Fibroblast of skin of left biceps (primary cell): ENCODE data around the gene RAVER1.
A peak's percentile ranks its signal among the peaks of the same experiment; 100 is the strongest.
"Not testable (repeated sequence)": the region's sequence is repeated elsewhere in the genome, so short reads cannot be mapped to it uniquely, and the experiment has no call there.

Source experiments
- DNase-seq, 2 experiments: peaks; one replicate each; pipeline ENCODE4 v3.0.0-alpha.2; 2013; ENCODE audit warnings: low read depth in 2 of 2

Gene RAVER1

DNA sequence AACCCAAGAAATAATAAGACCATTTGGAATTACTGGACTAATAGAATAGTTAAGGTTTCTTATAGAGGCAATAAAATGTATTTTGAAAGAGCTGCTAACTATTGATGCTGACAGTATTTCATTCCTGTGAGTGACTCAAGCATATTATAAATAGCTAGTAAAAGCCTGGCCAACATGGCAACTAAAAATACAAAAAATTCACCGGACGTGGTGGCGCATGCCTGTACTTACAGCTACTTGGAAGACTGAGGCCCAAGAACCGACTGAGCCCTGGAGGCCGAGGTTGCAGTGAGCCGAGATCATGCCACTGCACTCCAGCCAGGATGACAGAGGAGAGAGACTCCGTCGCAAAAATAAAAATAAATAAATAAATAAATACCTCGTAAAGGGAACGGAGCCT, 11.5 kb upstream of the RAVER1 start:
- DNase-seq: no peak

DNA sequence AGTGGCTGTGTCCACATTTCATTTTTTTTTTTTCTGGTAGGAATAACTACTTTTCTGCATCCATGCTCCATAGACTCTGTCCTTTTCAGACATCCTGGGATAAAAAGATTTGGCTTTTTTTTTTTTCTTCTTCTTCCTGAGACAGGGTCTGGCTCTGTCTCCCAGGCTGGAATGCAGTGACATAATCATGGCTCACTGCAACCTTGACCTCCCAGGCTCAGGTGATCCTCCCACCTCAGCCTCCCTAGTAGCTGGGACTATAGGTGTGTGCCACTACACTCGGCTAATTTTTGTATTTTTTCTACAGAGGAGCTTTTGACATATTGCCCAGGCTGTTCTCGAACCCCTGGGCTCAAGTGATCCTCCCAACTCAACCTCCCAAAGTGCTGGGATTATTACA, 10.2 kb upstream of the RAVER1 start:
- no peak for DNase-seq

DNA sequence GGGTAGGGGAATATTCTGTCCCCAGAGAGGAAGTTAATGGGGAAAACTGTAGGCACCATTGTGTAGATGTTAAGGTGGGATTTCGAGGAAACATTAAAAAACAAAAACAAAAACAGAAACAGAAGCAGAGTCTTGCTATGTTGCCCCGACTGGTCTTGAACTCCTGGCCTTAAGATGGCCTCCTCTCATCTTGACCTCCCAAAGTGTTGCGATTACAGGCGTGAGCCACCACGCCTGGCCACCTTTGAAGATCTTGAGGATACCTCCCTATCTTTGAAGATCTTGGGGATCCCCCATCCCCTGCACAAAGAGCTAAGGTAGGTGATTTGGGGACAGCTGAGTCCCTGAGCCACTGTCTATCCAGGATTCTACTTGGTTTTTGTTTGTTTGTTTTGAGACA, 6.6 kb upstream of the RAVER1 start:
- DNase-seq: no peak

DNA sequence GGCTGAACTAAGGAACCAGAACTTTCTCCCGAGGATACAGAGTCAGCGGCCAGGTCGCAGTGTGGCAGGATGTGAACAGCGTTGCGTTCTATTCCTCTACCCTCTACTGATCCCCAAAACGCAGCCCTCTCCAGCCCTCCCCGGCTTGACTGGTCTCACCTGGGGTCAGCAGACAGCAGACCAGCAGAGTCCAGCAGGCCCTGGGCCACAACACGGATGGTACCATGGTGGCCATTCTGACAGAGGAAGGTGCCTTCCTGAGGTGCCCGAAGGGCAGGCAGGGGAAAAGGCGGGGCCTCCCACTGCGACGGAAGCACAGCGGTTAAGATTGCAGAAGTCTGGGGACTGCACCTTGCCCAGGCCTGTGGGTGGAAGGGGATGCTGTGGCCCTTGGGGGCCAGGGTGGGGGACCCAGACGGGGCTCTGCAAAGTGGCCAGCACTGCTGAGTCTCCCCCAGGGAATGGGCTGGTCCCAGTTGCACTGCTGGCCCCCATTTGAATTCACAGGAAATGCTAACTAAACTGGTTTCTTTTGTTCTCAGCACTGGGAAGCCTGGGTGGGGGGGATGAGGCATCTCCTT, 6.1 kb upstream of the RAVER1 start, which contains the start of gene ICAM3:
Gene ICAM3 (minus strand): TSS at position 245 of the 581 bp plus-strand sequence. CDS start 10 bp downstream, at position 235.
- DNase-seq: no peak

DNA sequence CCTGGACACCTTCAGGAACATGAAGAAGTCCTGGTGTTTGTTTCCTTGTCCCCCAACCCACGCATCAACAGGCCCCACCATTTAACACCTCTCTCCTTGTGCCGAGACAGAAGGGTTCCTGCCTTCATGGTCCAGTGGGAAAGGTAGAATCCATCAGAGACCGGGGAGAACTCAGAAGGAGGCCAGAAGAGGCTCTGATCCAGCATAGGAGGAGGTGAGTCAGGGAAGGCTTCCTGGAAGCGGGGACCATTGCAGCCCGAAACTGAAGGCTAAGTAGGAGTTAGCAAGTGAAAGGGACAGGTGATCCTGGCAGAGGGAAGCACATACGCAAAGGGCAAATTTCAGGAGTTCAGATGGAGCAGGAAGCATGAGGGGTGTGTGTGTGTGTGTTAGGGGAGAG, 5.6 kb upstream of the RAVER1 start:
- no peak for DNase-seq

DNA sequence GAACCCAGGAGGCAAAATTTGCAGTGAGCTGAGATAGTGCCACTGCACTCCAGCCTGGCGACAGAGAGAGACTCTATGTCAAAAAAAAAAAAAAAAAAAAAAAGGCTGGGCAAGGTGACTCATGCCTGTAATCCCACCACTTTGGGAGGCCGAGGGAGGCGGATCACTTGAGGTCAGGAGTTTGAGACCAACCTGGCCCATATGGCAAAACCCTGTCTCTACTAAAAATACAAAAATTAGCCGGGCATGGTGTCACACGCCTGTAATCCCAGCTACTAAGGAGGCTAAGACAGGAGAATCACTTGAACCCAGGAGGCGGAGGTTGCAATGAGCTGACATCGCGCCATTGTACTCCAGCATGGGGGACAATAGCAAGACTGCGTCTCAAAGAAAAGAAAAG, 3.4 kb upstream of the RAVER1 start:
- DNase-seq: not testable (repeated sequence)

DNA sequence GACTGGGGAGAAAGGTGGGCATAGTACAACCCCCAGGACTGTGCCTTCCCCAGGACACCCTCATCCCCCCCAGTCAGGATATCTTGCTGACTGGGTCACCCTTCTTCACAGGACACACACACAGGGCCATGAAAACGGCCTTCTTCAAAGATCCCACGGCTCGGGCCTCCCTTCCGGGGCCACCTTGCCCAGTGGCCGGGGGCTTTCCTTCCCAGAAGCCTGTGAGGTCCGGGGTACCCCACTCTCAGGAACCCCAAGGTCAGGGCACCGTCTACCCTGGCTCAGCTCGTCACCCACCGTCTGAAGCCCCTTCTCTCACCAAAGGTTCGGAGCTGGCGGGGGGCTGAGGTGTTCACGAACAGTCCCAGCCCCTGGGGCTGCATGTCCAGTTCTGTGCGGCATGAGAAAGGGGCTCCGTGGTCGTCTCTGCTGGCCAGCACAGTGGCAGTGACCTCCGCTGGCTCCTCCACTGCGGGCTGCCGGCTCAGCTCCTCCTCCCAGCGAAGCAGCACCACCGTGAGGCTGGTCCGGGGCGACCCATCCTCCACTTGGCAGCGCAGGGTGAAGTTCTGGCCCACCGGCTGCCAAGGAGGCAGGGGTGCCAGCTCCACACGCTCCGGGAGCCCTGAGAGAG, 2.1 kb upstream of the RAVER1 start:
- DNase-seq: no peak

DNA sequence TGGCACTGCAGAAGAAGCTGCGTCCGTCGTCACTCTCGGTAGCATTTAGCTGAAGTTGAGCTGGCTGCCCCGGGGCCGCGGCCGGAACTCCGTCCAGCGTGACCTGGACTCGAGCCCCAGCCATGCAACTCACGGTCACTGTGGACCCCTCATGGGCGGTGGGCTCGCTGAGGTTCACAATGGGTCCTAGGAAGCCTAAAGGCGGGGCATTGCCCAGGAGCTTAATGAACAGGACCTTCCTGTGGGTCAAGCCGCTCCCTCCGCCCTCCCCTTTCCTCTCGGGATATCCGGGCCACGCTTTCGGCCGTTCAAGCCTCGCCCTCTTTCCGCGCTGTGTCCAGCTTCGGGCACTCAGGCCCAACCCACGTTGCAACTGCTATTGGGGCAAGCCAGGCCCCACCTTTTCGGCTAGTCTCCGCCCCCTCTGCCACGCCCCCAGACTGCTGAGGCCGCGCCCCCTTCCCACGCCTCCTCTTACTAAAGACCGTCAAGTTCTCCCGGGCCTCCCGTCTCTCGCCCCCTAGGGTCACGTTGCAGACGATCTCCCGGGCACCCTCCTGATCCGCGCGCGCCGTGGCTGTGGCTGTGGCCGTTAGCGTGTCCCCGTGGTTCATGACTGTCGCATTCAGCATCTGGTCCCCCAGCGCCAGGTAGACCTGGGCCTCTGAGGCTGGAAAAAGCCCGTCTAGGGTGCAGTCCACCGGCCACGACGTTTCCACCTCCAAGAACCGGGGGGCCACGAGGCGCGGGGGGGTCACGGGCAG, 1.4 kb upstream of the RAVER1 start:
- peak; percentile 53 to 58 for DNase-seq

DNA sequence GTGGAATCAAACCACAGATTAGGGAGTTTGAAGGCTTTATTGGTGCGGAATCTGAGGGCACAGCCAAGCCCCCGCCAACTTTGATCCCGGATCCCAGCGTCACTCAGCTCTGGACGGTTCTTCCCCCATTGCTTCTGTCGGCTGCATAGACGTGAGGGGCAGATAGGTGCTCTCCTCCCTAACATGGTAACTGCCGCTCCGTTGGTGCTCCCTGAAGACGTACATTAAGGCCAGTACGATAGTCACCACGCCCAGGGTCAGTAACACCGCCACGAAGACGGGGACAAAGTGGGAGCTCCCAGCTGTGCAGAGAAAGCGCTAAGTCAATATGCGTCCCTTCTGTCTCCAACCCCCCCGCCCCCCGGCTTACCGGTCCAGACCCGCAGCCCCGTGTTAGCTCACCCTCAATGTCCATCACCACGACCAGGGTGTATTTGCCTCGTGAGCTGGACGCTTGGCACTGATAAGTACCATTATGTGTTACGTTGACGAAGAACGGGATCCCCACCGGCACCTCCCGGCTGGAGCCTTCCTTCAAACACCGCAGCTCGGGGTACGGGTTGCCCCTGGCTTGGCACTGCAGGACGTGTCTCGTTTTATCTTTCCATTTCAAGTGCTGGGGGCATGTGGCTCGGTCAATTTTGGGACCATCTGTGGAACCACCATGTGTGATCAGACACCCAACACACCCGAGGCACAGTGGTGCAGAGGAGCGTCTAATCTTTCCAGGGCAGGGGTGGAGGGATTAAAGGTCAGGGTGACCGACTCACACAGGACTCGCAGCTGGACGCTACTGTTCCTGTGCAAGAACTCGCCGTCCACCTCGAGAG, 644 bp upstream of the RAVER1 start:
- no peak for DNase-seq

DNA sequence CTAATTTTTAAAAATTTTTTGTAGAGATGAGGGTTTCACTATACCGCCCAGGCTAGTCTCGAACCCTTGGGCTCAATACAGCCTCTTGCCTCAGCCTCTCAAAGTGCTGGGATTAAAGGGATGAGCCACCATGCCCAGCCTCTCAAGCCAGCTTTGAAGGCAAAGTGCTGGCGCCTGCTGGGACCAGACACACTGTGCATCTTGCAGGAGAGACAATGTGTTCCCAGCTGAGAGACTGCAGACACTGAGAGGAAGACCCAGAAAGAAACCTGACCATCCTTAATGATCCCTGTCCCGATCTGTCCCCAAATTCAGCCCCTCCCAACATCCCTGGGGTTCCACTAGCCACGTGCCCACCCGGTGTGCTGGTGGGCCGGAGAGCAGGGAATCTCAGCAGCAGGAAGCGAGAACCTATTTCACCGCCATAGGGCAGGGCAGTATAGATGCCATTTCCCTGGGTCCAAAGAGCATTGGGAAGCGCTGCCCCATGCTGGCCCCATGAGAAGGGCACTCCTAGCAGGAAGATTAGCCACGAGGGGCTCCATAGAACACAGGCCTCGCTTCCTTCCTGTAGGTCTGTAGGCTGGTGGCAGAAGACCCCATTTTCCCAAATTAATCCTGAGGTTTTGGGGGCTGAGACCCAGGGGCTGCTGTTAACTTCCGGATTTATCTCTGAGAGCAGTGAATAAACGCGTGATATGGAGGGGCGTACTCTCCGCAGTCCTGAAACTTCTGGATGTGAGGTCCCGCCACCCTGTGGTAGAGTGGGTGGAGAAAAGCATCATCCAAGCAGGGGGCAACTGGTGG, 968 bp downstream of the RAVER1 start:
- DNase-seq: no peak

DNA sequence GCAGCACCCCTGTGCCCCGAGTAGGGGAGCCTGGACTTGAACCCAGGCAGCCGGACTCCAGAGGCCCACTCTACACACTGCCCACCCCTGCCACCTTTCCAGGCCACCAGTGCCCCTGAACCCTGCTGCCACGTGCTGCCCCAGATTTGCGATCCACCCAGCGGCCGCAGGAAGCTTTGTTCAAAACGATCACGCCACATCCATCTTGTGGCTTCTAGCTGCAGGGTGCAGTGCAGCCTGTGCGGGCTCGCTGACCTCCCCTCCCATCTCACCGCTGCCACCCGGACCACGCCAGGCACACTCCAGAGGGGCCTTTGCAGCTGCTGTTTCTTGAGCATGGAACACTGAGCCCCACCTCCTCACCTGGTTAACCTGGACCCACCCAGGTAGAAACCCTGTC, 3.8 kb downstream of the RAVER1 start:
- no peak for DNase-seq

DNA sequence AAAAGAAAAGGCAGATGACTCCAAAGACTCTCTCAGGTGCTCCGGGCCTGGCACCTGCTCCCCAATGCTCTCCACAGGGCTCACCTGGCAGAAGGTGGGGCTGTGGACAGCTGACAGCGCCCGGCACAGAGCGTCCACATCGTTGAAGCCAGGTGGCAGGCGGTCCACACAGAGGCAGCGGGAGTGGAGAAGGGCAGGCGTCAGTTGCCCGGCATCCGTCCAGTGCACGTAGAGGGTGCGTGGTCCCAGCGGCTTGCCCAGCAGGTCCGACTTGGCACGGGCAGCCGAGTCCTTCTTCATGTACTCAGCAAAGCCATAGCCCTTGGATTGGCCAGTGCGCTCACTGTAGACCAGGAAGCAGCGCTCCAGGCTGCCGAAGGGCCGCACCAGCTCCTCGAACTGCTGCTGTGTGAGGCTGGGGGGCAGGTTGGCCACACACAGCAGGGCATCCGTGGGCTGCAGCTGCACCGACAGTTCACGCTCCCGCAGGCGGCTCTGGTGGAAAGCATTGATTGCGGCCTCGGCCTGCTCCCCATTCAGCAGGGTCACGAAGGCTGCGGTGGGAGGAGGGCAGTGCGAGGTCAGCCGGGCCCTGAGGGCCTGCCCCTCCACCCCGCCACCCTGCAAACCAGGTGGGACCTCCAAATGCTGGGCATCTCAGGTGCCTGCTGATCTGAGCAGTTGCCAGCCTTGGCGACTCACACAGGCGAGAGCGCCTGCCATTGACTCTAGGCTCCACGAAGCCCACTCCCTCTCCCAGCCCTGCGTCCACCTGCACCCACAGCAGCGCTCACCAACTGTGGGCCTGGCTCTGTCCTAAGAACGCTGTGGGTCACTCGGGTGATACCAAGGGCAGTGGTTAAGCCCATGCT, 4.5 kb downstream of the RAVER1 start:
- DNase-seq: no peak

DNA sequence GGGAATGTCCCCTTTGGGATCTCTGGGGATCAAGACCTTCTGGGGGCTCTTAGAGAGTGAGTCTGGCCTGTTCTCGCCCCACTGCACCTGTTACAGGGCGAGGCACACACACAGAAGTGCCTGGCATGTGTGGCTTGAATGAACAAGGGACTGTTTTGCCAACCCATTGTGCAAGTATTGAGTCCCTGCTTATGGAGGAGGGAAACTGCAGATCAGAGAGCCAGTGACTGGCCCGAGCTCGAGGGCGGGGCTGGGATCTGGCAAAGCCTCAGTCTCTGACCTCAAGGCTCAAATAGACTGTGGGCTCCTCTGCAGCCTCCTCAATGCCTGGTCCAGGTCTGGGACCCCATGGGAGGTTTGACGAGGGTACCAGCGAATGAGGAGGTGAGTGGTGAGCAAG, 5.5 kb downstream of the RAVER1 start:
- DNase-seq: no peak

DNA sequence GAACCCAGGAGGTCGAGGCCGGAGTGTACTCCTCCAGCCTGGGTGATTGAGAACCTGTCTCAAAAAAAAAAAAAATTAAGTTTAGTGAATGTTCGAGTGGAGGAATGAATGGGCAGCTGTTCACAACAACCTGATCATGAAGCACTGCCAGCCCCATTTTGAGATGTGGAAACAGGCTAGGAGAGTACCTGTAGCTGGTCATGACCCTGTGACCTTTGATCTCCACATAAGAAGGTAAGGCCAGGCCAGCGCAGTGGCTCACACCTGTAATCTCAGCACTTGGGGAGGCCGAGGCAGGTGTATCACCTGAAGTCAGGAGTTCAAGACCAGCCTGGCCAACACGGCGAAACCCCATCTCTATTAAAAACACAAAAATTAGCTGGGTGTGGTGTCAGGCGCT, 7.6 kb downstream of the RAVER1 start:
- no peak for DNase-seq

DNA sequence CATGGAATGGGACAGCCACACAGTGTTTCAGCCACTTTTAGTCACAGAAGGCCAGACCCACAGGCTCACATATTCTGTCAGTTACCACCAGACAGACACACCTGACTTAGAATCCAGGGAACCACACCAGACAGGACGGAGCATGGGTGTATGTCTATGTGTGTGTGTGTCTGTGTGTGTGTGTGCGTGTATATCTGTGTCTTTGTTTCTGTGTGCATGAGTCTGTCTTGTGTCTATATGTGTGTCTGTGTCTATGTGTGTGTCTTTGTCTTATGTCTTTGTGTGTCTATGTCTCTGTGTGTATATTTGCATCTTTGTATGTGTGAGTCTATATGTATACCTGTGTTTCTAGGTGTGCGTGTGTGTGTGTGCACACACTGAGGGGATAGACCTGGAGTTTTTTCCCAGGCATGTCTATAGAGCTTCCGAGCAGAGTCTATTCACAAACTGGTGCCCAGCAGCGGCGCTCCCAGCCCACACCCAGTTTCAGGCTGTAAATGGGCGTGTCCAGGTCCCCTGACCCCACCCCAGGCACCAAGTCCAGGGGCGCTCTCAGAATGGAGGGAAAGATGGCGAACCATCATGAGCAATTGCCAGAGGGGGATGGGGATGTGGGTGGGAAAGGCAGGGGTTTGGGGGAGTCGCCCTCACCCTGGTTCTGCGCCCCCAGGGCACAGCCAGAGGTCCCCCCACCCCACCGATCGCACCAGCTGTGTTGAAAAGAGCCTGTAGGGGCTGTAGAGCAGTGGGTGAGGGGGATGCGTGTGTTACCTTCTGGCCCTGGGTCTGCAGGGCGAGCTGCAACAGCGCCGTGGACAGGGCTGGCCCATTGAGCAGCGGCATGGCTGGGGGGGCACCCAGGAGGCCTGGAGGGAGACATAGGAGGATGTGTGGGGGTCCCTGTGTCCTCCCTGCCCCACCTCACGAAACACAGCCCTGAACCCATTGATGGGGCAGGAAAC, 11.2 kb downstream of the RAVER1 start:
- DNase-seq: no peak

DNA sequence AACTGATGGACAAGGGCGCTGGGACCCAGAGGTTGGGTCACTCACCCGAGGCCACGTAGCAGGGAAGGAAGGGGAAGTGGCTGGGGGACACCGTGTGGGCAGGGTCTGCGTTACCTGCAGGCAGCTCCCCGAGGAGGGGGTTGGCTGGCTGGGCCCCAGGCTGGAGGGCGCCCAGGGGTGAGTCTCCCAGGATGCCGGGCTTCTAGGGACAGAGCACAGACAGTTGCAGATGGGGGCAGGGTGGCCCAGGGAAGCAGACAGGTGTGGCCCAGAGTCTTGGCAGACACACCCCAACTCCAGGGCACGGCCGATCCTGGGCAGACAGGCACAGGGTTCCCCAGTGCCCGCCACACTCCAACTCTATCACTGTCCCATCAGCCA, 11.9 kb downstream of the RAVER1 start:
- no peak for DNase-seq

DNA sequence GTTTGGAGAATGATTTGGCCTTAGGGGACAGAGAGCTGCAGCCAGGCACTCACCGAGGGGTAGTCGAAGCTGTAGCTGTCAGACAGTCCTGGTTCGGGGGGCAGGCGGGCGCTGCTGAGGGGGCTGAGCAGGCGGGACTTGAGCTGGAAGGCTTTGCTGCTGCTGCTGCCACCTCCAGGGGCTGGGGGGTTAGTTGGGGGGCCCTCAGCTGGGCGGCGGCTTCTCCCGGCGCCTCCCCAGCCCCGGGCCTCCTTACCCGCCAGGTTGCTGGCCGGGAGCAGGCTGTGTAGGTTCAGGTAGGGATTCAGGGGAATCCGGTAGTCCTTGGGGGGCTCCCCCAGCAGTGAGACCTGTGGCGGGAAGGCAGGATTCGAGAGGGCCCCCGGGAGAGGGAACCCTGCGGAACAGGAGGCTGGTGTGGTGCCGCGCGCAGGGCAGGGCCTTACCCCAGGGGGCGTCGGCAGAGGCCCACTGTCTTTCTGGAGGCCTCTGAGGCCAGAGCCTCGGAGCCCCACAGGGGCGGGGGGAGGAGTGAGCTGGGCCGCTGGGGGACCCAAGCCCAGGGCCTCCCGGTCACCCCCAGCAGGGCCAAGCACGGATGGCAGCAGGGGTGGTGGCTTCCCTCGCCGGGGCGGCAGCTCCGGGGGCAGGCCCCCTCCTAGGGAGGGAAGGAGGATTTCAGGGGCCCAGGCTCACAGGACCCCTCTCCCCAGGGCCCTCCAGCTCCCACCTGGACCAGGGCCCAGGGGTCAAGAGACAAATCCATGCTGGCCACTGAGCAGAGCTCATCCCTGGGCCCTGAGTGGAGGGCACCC, 12.5 kb downstream of the RAVER1 start:
- no peak for DNase-seq
